Measurements from ENCODE around the gene TMED5. TPM values are rescaled to one million over a fixed set of nuclear protein-coding genes. Genes with fewer than 3 reads are reported as not detected.

The TMED5 gene
- total and polyA plus RNA-seq, 2 experiments from 2014 or later = 25.0 to 45.2 TPM

GRCh38 chr1:93143769-93144168, 36.4 kb downstream of the TMED5 start:
- no peak overlapping the region for H3K4me2 ChIP-seq
- no peak overlapping the region for H3K27ac ChIP-seq (ENCODE audit: low read depth)
- TF ChIP-seq STAT1 (IDR thresholded peaks at IDR 0.05; ENCODE audit: unreplicated experiment) = no peak
- no peak for TF ChIP-seq JUNB (IDR thresholded peaks at IDR 0.05; ENCODE audit: unreplicated experiment)
- TF ChIP-seq, protein P1, sequence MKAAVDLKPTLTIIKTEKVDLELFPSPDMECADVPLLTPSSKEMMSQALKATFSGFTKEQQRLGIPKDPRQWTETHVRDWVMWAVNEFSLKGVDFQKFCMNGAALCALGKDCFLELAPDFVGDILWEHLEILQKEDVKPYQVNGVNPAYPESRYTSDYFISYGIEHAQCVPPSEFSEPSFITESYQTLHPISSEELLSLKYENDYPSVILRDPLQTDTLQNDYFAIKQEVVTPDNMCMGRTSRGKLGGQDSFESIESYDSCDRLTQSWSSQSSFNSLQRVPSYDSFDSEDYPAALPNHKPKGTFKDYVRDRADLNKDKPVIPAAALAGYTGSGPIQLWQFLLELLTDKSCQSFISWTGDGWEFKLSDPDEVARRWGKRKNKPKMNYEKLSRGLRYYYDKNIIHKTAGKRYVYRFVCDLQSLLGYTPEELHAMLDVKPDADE (IDR thresholded peaks at IDR 0.05) = no peak
- TF ChIP-seq REST (IDR thresholded peaks at IDR 0.05; ENCODE audit: unreplicated experiment) = no peak

GRCh38 chr1:93143136-93143535, 37.1 kb downstream of the TMED5 start:
- Histone ChIP-seq H3F3A (replicated peaks; ENCODE audit: low read depth) (no peaks in the 10 kb centered on the region), H4K20me1 (replicated peaks; ENCODE audit: insufficient read depth) (0 out of 2 replicates have a peak, but pooled peaks cover 12% of the 10 kb centered on the region), H3K79me2 (replicated peaks; ENCODE audit: insufficient read depth) (peaks cover 6% of the 10 kb centered on the region), H3K27ac (ENCODE audit: low read depth) (no peak overlapping the region), H3K36me3 (ENCODE audit: insufficient read depth) (peaks cover 10% of the 10 kb centered on the region), H3K4me1 (ENCODE audit: insufficient read depth) (no peaks in the 10 kb centered on the region), H3K4me3 (no peak overlapping the region), H3K27me3 (ENCODE audit: insufficient read depth) (no peaks in the 10 kb centered on the region), H3K9me2 (ENCODE audit: insufficient read depth) (no peaks in the 10 kb centered on the region), H2AFZ (no peak overlapping the region), H3K4me2 (no peak overlapping the region)
- Mint-ChIP-seq H3K9me3 (no peaks in the 10 kb centered on the region; the same call in 2 of the 3 replicates), H3K36me3 (ENCODE audit: low read depth) (peaks cover 32% of the 10 kb centered on the region), H3K27ac (no peak overlapping the region), H3K27me3 (ENCODE audit: insufficient read depth, low read depth, poor library complexity) (peaks cover 2% of the 10 kb centered on the region), H3K4me1 (no peaks in the 10 kb centered on the region; the same call in 2 of the 3 replicates), H3K4me3 (no peak overlapping the region)
- TF ChIP-seq, protein P2, sequence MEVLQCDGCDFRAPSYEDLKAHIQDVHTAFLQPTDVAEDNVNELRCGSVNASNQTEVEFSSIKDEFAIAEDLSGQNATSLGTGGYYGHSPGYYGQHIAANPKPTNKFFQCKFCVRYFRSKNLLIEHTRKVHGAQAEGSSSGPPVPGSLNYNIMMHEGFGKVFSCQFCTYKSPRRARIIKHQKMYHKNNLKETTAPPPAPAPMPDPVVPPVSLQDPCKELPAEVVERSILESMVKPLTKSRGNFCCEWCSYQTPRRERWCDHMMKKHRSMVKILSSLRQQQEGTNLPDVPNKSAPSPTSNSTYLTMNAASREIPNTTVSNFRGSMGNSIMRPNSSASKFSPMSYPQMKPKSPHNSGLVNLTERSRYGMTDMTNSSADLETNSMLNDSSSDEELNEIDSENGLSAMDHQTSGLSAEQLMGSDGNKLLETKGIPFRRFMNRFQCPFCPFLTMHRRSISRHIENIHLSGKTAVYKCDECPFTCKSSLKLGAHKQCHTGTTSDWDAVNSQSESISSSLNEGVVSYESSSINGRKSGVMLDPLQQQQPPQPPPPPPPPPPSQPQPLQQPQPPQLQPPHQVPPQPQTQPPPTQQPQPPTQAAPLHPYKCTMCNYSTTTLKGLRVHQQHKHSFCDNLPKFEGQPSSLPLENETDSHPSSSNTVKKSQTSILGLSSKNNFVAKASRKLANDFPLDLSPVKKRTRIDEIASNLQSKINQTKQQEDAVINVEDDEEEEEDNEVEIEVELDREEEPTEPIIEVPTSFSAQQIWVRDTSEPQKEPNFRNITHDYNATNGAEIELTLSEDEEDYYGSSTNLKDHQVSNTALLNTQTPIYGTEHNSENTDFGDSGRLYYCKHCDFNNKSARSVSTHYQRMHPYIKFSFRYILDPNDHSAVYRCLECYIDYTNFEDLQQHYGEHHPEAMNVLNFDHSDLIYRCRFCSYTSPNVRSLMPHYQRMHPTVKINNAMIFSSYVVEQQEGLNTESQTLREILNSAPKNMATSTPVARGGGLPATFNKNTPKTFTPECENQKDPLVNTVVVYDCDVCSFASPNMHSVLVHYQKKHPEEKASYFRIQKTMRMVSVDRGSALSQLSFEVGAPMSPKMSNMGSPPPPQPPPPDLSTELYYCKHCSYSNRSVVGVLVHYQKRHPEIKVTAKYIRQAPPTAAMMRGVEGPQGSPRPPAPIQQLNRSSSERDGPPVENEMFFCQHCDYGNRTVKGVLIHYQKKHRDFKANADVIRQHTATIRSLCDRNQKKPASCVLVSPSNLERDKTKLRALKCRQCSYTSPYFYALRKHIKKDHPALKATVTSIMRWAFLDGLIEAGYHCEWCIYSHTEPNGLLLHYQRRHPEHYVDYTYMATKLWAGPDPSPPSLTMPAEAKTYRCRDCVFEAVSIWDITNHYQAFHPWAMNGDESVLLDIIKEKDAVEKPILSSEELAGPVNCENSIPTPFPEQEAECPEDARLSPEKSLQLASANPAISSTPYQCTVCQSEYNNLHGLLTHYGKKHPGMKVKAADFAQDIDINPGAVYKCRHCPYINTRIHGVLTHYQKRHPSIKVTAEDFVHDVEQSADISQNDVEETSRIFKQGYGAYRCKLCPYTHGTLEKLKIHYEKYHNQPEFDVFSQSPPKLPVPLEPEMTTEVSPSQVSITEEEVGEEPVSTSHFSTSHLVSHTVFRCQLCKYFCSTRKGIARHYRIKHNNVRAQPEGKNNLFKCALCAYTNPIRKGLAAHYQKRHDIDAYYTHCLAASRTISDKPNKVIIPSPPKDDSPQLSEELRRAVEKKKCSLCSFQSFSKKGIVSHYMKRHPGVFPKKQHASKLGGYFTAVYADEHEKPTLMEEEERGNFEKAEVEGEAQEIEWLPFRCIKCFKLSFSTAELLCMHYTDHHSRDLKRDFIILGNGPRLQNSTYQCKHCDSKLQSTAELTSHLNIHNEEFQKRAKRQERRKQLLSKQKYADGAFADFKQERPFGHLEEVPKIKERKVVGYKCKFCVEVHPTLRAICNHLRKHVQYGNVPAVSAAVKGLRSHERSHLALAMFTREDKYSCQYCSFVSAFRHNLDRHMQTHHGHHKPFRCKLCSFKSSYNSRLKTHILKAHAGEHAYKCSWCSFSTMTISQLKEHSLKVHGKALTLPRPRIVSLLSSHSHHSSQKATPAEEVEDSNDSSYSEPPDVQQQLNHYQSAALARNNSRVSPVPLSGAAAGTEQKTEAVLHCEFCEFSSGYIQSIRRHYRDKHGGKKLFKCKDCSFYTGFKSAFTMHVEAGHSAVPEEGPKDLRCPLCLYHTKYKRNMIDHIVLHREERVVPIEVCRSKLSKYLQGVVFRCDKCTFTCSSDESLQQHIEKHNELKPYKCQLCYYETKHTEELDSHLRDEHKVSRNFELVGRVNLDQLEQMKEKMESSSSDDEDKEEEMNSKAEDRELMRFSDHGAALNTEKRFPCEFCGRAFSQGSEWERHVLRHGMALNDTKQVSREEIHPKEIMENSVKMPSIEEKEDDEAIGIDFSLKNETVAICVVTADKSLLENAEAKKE (CRISPR knock-in tag; IDR thresholded peaks at IDR 0.05) = no peak
- no peak for DNase-seq (ENCODE audit: low spot score)
- no peak for ATAC-seq

More at GRCh38 chr1:93143769-93144168, 36.4 kb downstream of the TMED5 start:
- peaks cover 2% of the 10 kb centered on the region for H3K27me3 Mint-ChIP-seq (ENCODE audit: insufficient read depth, low read depth, poor library complexity)
- H3K36me3 ChIP-seq (ENCODE audit: insufficient read depth) = peaks cover 8% of the 10 kb centered on the region
- H3K4me1 Mint-ChIP-seq = no peaks in the 10 kb centered on the region; the same call in 2 of the 3 replicates
- no peaks in the 10 kb centered on the region for H3K9me2 ChIP-seq (ENCODE audit: insufficient read depth)
- no peak for DNase-seq (ENCODE audit: low spot score)
- no peaks in the 10 kb centered on the region for H3F3A ChIP-seq (replicated peaks; ENCODE audit: low read depth)
- H3K27me3 ChIP-seq (ENCODE audit: insufficient read depth) = no peaks in the 10 kb centered on the region
- H3K9me3 Mint-ChIP-seq = no peaks in the 10 kb centered on the region; the same call in 2 of the 3 replicates
- no peak overlapping the region for H3K4me3 Mint-ChIP-seq
- H3K4me3 ChIP-seq = no peak overlapping the region
- no peak for ATAC-seq
- no peaks in the 10 kb centered on the region for H3K4me1 ChIP-seq (ENCODE audit: insufficient read depth)
- no peak overlapping the region for H2AFZ ChIP-seq
- H3K36me3 Mint-ChIP-seq (ENCODE audit: low read depth) = peaks cover 26% of the 10 kb centered on the region
- 0 out of 2 replicates have a peak, but pooled peaks cover 16% of the 10 kb centered on the region for H4K20me1 ChIP-seq (replicated peaks; ENCODE audit: insufficient read depth)
- H3K27ac Mint-ChIP-seq = no peak overlapping the region
- peaks cover 6% of the 10 kb centered on the region; the same call in 1 of the 2 replicates for H3K79me2 ChIP-seq (replicated peaks; ENCODE audit: insufficient read depth)
